ENCODE results near the gene INPP5D.

INPP5D gene

DNA sequence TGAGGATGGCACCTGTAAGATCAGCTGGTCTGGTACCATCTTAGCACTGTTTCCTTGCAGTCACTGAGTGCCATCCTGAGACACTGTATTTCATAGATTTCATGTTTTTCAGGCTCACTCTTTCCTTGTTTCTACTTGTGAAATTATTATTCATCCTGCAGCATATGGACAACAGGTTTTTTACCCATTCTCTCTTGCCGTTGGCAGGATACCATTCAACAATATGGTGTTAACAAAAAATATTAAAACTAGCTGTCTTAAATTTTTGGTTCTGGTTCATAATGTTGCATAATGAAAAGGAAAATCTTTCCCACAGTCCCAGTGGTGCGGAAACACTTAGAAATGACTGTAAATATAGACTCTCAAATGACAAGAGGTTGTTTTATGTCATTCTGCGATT is 168.2 kb downstream of the INPP5D start:
- H3K36me3 ChIP-seq (ENCODE audit: insufficient read depth, low read length) = no peaks in the 10 kb centered on the region
- H3K4me3 ChIP-seq (ENCODE audit: low read length) = no peak overlapping the region
- no peak overlapping the region for H3K4me2 ChIP-seq (ENCODE audit: low read length)
- H3K27me3 ChIP-seq (ENCODE audit: control insufficient read depth, insufficient read depth, low read length) = peaks cover 41% of the 10 kb centered on the region
- no peak overlapping the region for H3K9ac ChIP-seq (ENCODE audit: low read depth, low read length)
- no peaks in the 10 kb centered on the region for H3K4me1 ChIP-seq (ENCODE audit: control insufficient read depth, insufficient read depth, low read length)
- H3K9me3 ChIP-seq (replicated peaks; ENCODE audit: low read length) = no peaks in the 10 kb centered on the region

DNA sequence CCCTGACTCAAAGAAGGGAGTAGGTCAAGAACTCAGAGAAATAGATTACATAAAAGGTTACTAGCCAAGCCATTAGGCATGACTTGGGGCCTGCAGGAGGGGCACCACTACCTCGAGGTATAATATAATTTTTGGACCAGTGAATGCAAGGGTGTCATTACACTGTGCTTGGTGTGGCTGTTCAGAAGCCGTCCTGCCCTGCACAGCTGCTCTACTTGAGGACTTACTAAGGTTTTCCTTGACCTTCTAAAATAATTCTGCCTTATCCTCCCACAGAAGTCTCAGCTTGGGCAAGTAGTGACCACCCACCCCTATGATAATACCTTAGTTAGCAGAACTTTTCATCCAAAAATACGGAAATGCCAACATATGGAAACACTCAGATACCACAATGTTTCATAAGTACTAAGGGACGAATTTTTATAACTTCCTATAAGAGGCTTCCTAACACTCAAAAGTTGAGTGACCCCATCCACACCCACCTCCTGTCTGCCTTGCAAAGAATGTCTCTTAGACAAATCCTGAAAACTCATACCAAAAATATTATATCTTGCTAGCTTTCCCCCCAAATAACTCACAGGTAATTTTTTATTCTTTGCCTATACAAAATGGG is 173.6 kb downstream of the INPP5D start:
- Histone ChIP-seq H3K4me2 (ENCODE audit: low read length) (no peak overlapping the region), H3K4me1 (ENCODE audit: control insufficient read depth, insufficient read depth, low read length) (no peaks in the 10 kb centered on the region), H3K27me3 (ENCODE audit: control insufficient read depth, insufficient read depth, low read length) (peaks cover 8% of the 10 kb centered on the region), H3K36me3 (ENCODE audit: insufficient read depth, low read length) (no peaks in the 10 kb centered on the region), H3K9me3 (replicated peaks; ENCODE audit: low read length) (no peaks in the 10 kb centered on the region), H3K4me3 (ENCODE audit: low read length) (no peak overlapping the region), H3K9ac (ENCODE audit: low read depth, low read length) (no peak overlapping the region)

DNA sequence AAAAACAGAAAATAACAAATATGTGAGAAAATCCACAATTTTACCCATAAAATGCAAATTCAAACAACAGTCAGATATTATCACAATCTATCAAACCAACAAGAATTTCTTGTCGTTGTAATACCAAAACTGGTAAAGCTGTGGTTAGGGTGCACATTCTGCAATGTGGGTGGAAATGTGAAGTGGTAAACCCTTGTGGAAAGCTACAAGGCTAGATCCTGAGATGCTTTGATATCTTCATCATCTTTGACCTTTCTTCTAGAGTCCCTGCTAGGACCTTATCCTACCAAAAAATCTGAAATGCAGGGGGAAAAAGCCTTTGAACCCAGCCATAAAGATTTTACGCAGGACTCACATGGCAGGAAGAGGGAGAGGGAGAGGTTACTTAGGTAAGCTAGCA is 174.1 kb downstream of the INPP5D start:
- Histone ChIP-seq H3K4me3 (ENCODE audit: low read length) (no peak overlapping the region), H3K9me3 (replicated peaks; ENCODE audit: low read length) (no peaks in the 10 kb centered on the region), H3K4me2 (ENCODE audit: low read length) (no peak overlapping the region), H3K27me3 (ENCODE audit: control insufficient read depth, insufficient read depth, low read length) (peaks cover 7% of the 10 kb centered on the region), H3K9ac (ENCODE audit: low read depth, low read length) (no peak overlapping the region), H3K36me3 (ENCODE audit: insufficient read depth, low read length) (no peaks in the 10 kb centered on the region), H3K4me1 (ENCODE audit: control insufficient read depth, insufficient read depth, low read length) (no peaks in the 10 kb centered on the region)

DNA sequence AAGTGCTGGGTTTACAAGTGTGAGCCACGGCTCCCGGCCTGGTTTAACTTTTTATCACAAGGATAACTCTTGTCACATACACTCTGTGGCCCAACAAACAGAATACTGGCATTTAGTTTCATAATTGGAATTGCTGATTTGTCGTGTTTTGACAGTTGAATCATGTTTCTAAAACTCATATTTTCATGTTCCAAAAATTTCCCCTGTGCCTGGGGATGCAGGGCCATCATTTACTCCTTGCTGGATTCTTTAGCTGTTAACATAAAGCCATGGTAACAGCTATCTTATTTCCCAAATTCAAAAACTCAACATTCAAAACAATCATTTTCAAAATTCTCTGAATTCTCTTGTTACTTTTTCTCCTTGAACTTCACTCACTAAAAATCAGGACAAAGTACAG is 174.9 kb downstream of the INPP5D start:
- Histone ChIP-seq H3K9me3 (replicated peaks; ENCODE audit: low read length) (no peaks in the 10 kb centered on the region), H3K4me1 (ENCODE audit: control insufficient read depth, insufficient read depth, low read length) (no peaks in the 10 kb centered on the region), H3K36me3 (ENCODE audit: insufficient read depth, low read length) (no peaks in the 10 kb centered on the region), H3K27me3 (ENCODE audit: control insufficient read depth, insufficient read depth, low read length) (peaks cover 7% of the 10 kb centered on the region), H3K4me3 (ENCODE audit: low read length) (no peak overlapping the region), H3K4me2 (ENCODE audit: low read length) (no peak overlapping the region), H3K9ac (ENCODE audit: low read depth, low read length) (no peak overlapping the region)

DNA sequence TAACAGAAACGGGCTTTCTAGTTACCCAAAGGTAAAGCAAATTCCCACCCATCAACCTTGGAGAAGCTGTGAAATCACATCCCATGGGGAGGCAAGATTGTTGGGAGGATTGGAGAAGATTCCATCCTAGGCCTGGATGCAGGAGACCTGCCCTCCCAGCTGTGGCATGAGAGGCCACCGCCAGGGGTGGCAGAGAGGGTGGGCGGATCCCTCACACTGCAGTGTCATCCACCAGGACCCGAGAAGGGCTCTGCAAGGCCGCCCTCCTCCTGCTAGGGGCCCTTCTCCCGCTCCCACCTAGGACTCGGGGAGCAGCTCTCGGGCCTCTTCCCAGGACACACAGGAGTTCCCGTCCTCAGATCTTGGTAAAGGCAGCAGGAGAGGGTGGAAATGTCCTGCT is 175.8 kb downstream of the INPP5D start:
- H3K9me3 ChIP-seq (replicated peaks; ENCODE audit: low read length) = no peaks in the 10 kb centered on the region
- H3K27me3 ChIP-seq (ENCODE audit: control insufficient read depth, insufficient read depth, low read length) = peaks cover 7% of the 10 kb centered on the region
- H3K36me3 ChIP-seq (ENCODE audit: insufficient read depth, low read length) = no peaks in the 10 kb centered on the region
- no peaks in the 10 kb centered on the region for H3K4me1 ChIP-seq (ENCODE audit: control insufficient read depth, insufficient read depth, low read length)
- no peak overlapping the region for H3K4me3 ChIP-seq (ENCODE audit: low read length)
- no peak overlapping the region for H3K9ac ChIP-seq (ENCODE audit: low read depth, low read length)
- no peak overlapping the region for H3K4me2 ChIP-seq (ENCODE audit: low read length)

DNA sequence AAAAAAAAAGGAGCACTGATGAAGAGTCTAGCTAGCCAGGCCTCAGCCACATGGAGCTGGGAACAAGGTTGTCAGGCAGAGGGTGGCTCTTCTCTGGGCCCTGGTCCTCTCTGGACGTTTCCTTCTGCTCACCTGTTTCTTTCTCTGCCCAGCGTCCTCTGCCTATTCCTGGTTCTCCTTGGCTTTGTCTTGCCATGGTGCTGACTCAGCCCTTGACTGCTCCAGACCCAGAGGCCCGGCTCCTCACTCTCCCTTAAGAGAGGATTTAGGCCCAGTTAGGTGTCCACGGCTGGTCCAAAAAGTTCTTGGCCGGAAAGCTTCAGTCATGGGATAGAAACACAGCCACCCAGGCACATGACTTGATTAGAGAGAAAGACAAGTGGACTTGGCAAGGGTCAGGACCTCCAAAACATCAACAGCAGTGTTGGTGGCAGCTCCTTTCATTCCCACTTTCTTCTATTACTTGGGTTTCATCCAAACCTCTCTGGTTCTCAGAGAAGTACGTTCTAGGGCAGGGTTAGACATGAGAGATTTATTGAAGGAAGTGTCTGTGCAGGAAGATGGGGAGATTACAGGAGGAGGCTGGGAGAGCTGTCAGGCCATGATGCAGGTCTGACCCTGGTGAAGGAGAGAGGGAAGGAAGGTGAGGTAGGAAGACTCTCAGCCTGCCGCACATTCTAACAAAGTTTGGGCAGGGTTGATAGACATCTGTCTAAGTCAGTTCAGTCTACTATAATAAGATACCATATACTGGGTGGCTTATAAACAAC is 176.9 kb downstream of the INPP5D start:
- Histone ChIP-seq H3K4me3 (ENCODE audit: low read length) (no peak overlapping the region), H3K9me3 (replicated peaks; ENCODE audit: low read length) (no peaks in the 10 kb centered on the region), H3K4me1 (ENCODE audit: control insufficient read depth, insufficient read depth, low read length) (no peaks in the 10 kb centered on the region), H3K4me2 (ENCODE audit: low read length) (no peak overlapping the region), H3K27me3 (ENCODE audit: control insufficient read depth, insufficient read depth, low read length) (peaks cover 7% of the 10 kb centered on the region), H3K9ac (ENCODE audit: low read depth, low read length) (no peak overlapping the region), H3K36me3 (ENCODE audit: insufficient read depth, low read length) (no peaks in the 10 kb centered on the region)

DNA sequence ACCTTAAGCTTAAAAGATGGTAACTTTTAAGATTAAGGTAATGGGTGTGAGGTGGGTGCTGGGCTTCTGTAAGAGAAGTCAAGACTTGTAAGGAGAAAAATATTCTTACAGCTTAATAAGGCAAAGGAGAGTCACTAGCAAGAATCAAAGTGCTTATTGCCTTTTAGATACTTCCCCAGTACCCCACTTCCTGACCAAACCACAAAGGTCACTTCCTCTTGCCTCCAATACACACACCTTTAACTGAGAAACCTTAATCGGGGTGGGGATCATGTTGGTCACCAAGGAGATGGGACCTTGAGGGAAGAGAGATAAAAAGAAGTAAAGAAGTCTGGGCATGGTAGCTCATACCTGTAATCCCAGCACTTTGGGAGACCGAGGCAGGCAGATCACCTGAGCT is 180.8 kb downstream of the INPP5D start:
- no peaks in the 10 kb centered on the region for H3K36me3 ChIP-seq (ENCODE audit: insufficient read depth, low read length)
- no peak overlapping the region for H3K9ac ChIP-seq (ENCODE audit: low read depth, low read length)
- no peaks in the 10 kb centered on the region for H3K4me1 ChIP-seq (ENCODE audit: control insufficient read depth, insufficient read depth, low read length)
- H3K9me3 ChIP-seq (replicated peaks; ENCODE audit: low read length) = no peaks in the 10 kb centered on the region
- H3K4me2 ChIP-seq (ENCODE audit: low read length) = no peak overlapping the region
- H3K4me3 ChIP-seq (ENCODE audit: low read length) = no peak overlapping the region
- H3K27me3 ChIP-seq (ENCODE audit: control insufficient read depth, insufficient read depth, low read length) = peaks cover 8% of the 10 kb centered on the region

DNA sequence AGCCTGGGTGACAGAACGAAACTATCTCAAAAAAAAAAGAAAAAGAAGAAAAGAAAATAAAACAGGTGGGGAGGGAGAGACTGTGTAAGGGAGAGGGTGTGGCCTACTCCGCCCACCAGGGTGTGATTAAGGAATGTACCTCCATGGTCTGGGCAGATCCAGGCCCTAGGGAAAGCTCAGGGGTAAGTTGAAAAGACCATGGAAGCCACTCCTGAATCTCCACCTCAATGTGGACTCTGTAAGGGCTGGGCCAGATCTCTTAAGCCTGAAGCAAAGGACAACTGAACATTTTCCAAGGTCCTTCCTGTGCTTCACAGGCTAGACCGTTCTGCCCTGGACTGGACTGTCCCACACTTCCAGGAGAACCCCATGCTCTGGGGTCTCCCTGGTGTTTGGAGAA is 181.7 kb downstream of the INPP5D start:
- Histone ChIP-seq H3K4me1 (ENCODE audit: control insufficient read depth, insufficient read depth, low read length) (no peaks in the 10 kb centered on the region), H3K4me3 (ENCODE audit: low read length) (no peak overlapping the region), H3K9ac (ENCODE audit: low read depth, low read length) (no peak overlapping the region)

DNA sequence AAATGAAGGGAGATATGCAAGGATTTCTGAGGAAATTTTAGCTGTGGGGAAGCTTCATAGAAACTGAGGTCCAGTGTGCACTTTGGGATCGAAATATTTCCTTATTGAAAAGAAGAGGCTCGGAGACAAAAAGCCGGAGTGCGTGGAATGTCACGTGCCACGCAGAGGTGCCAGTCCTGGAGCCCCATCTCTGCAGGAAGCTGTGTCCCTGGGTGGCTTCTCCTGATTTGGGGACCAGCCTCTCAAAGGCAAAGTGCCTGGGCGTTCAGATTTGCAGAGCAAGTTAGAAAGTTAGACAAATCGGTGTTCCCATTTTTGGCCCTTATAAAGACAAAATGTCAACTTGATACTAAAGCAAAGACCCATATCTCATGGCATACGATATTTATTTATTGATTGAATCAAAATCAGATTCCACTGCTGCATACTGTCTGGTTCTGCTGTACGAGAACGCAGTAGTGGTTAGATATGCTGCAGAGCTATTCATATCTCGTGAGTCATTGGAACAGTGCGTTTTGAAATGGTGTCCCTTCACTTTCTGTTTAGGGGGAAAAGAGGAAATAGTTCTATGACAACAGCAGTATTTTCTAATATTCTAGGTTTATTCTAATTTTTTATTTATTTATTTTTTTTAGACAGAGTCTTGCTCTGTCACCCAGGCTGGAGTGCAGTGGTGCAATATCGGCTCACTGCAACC is 182.2 kb downstream of the INPP5D start:
- Histone ChIP-seq H3K36me3 (ENCODE audit: insufficient read depth, low read length) (no peaks in the 10 kb centered on the region), H3K9ac (ENCODE audit: low read depth, low read length) (no peak overlapping the region), H3K27me3 (ENCODE audit: control insufficient read depth, insufficient read depth, low read length) (peaks cover 5% of the 10 kb centered on the region), H3K4me1 (ENCODE audit: control insufficient read depth, insufficient read depth, low read length) (no peaks in the 10 kb centered on the region), H3K9me3 (replicated peaks; ENCODE audit: low read length) (no peaks in the 10 kb centered on the region), H3K4me2 (ENCODE audit: low read length) (no peak overlapping the region), H3K4me3 (ENCODE audit: low read length) (no peak overlapping the region)

More for the DNA sequence above, 181.7 kb downstream of the INPP5D start:
- H3K27me3 ChIP-seq (ENCODE audit: control insufficient read depth, insufficient read depth, low read length) = peaks cover 8% of the 10 kb centered on the region
- no peaks in the 10 kb centered on the region for H3K36me3 ChIP-seq (ENCODE audit: insufficient read depth, low read length)
- H3K9me3 ChIP-seq (replicated peaks; ENCODE audit: low read length) = no peaks in the 10 kb centered on the region
- no peak overlapping the region for H3K4me2 ChIP-seq (ENCODE audit: low read length)

DNA sequence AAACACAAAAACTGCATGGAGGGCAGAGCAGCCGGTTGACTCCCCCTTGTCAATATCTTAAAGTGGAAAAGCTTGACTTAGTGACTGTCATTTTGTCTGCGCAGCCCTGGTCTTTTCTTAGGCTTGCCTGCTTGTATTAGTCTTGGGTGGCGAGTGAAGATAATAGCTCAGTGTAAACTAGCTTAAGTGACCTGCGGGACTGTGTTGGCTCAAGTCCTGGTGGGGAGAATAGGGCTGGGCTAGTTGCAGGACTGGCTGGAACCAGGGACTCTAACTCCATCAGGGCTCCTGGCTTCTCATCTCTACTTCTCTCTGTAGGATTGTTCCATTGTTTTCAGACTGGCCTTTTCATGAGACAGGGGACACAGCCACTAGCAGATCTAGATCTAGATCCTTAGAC is 183.2 kb downstream of the INPP5D start:
- Histone ChIP-seq H3K4me2 (ENCODE audit: low read length) (no peak overlapping the region), H3K9me3 (replicated peaks; ENCODE audit: low read length) (no peaks in the 10 kb centered on the region), H3K27me3 (ENCODE audit: control insufficient read depth, insufficient read depth, low read length) (peaks cover 5% of the 10 kb centered on the region), H3K4me1 (ENCODE audit: control insufficient read depth, insufficient read depth, low read length) (peaks cover 3% of the 10 kb centered on the region), H3K4me3 (ENCODE audit: low read length) (no peak overlapping the region), H3K36me3 (ENCODE audit: insufficient read depth, low read length) (no peaks in the 10 kb centered on the region), H3K9ac (ENCODE audit: low read depth, low read length) (no peak overlapping the region)

DNA sequence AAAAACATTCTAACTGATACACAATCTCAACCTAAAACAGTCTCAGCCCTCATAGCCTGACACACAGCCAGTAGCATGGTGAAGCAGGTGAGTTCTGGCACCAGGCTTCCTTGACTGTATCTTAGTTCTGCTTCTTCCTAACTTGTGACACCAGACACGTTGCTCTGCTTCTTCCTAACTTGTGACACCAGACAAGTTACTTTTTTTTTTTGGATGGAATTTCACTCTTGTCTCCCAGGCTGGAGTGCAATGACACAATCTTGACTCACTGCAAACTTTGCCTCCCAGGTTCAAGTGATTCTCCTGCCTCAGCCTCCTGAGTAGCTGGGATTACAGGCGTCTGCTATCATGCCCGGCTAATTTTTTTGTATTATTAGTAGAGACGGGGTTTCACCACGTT is 184.7 kb downstream of the INPP5D start:
- no peaks in the 10 kb centered on the region for H3K9me3 ChIP-seq (replicated peaks; ENCODE audit: low read length)
- peaks cover 5% of the 10 kb centered on the region for H3K27me3 ChIP-seq (ENCODE audit: control insufficient read depth, insufficient read depth, low read length)
- no peaks in the 10 kb centered on the region for H3K36me3 ChIP-seq (ENCODE audit: insufficient read depth, low read length)
- peaks cover 3% of the 10 kb centered on the region for H3K4me1 ChIP-seq (ENCODE audit: control insufficient read depth, insufficient read depth, low read length)
- no peak overlapping the region for H3K4me3 ChIP-seq (ENCODE audit: low read length)
- H3K9ac ChIP-seq (ENCODE audit: low read depth, low read length) = no peak overlapping the region
- H3K4me2 ChIP-seq (ENCODE audit: low read length) = no peak overlapping the region
